NCI-H2171 (cell line): ENCODE results near the gene RNF32.
"Not testable (repeated sequence)": the region's sequence is repeated elsewhere in the genome, so short reads cannot be mapped to it uniquely, and the experiment has no call there.

Experiments
- DNase-seq: peaks from one replicate; lab custom pipeline; 2025; lab: John Stamatoyannopoulos, UW

The RNF32 gene

GRCh38 chr7:156676263-156676662, 35.7 kb downstream of the RNF32 start:
- no peak for DNase-seq

GRCh38 chr7:156677374-156678054, 36.9 kb downstream of the RNF32 start:
- no peak for DNase-seq

- no peak for DNase-seq
Observed at GRCh38 chr7:156680281-156680680, 39.7 kb downstream of the RNF32 start.

GRCh38 chr7:156682928-156683327, 42.4 kb downstream of the RNF32 start:
- DNase-seq, result no peak

- DNase-seq, result no peak
Observed at GRCh38 chr7:156684251-156684650, 43.7 kb downstream of the RNF32 start.

- no peak for DNase-seq
Observed at GRCh38 chr7:156684661-156685060, 44.1 kb downstream of the RNF32 start.

GRCh38 chr7:156691764-156692163, 51.2 kb downstream of the RNF32 start:
- DNase-seq, result no peak

- no peak for DNase-seq
Observed at GRCh38 chr7:156692849-156693248, 52.3 kb downstream of the RNF32 start.

- no peak for DNase-seq
Observed at GRCh38 chr7:156693627-156694026, 53.1 kb downstream of the RNF32 start.

GRCh38 chr7:156697283-156697682, 56.7 kb downstream of the RNF32 start:
- not testable (repeated sequence) for DNase-seq

- not testable (repeated sequence) for DNase-seq
Observed at GRCh38 chr7:156698512-156698911, 57.9 kb downstream of the RNF32 start.

- DNase-seq, result not testable (repeated sequence)
Observed at GRCh38 chr7:156701787-156702186, 61.2 kb downstream of the RNF32 start.

- no peak for DNase-seq
Observed at GRCh38 chr7:156702399-156702798, 61.8 kb downstream of the RNF32 start.

GRCh38 chr7:156703209-156703608, 62.6 kb downstream of the RNF32 start:
- DNase-seq, result no peak

- no peak for DNase-seq
Observed at GRCh38 chr7:156703773-156704482, 63.4 kb downstream of the RNF32 start.

GRCh38 chr7:156722043-156722826, 81.7 kb downstream of the RNF32 start:
- no peak for DNase-seq

- no peak for DNase-seq
Observed at GRCh38 chr7:156725073-156725472, 84.5 kb downstream of the RNF32 start.

- DNase-seq, result no peak
Observed at GRCh38 chr7:156725936-156726335, 85.4 kb downstream of the RNF32 start.
